Ureter (tissue), 1 donor: Measurements from ENCODE around the gene SYNGR3. TPM values are rescaled to one million over a fixed set of nuclear protein-coding genes. Genes with fewer than 3 reads are reported as not detected.
"Not testable (repeated sequence)": the region's sequence is repeated elsewhere in the genome, so short reads cannot be mapped to it uniquely, and the experiment has no call there.

Experiments used
- DNase-seq: peaks from one replicate; pipeline ENCODE4 v3.0.0-alpha.2; 2020; ENCODE audit warnings: low spot score
- total RNA-seq: library from RNA; stranded (reverse); gene quantifications from one replicate; pipeline ENCODE4 v1.2.4, GENCODE V29; 2023
- donor health status: DM: yes; HTN: yes; CAD: no.

SYNGR3 gene
- total RNA-seq, 1 donor from 2014 or later, result 0.86 TPM

GRCh38 chr16:2008009-2008526, 18.3 kb downstream of the SYNGR3 start:
- DNase-seq, result no peak

DNA sequence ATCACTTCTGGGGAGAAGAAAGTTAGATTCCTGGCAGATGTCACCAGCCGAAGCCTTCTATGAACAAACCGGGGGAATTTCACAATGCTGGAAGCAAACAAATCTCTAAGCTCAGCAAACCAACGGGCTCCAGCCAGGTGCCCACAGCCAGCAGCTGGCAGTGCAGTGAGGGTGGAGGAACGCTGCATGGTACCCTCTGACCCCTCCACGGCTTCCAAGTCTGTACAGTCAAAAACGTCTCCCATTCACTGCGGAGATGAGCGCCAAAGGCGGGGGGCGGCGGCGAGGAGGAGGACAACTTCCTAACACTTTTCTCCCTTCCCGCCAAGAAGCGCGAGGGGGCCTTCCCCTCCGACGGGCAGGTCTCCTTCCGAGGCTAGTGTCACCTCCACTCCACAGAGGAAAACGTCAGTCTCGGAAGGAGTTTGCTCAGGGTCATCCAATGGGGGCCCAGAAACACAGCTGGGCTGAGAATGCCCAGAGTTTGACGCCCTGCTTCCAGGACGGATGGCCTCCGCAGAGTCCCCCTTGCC, 18.9 kb downstream of the SYNGR3 start:
- DNase-seq, result no peak

DNA sequence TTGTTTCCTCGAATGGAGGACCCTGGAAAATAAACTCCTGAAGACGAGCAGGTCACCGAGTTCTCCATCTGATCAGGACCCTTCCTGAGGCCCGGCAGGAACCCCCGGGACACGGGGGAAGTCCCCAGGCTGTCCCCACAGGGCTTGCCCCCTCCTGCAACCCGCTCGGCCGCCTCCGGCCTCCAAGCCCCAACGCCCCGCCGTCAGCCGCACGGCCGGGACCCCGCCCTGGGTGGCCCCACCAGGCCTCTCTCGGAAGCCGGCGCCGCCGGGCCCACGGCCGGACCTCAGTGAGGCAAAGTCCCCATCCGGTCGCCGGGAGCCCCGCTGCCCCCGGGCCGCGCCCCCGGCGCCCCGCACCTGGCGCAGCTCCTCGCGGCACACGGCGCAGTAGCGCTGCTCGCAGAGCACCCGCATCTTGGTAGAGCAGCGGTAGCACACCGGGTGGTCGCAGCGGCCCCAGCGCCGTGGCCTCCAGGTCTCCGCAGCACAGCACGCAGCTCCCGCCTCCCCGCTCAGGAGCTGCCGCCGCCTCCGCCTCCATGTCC, 19.5 kb downstream of the SYNGR3 start:
- DNase-seq, result no peak

DNA sequence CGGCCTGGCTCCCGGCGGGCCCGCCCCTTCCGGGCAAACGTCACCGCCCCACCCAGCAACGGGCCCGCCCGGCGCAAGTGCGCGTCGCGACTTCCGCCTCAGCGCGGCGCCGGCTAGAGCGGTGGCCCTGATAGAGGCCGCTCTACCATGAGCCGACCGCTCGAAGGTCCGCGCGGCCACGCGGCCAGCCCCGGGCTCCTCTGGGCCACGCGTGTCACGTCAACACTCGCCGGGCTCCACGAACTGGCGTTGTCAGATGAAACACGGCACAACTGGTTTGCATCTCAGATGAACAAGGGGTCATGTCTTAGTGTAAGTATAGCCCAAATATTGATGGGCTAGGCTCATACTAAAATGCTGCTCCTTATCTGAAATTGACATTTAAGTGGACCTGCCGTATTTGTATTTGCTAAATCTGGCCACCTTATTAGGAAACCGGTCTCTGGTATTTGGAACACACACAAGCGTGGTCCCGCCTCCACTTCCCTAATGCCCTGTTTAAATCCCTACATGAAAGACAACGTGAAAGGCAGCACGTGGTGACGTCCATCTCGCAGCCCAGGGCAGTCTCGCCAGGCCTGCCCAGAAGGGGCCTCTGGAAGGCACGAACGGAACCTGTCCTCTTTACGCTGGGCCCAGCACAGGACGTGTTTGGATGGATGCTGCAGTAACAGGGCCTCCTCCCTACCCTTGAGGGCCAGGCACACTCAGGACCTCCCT, 20.2 kb downstream of the SYNGR3 start, which contains the start of gene ZNF598:
TSS of gene ZNF598 (minus strand) at position 31 of the 720 bp plus-strand sequence.
- DNase-seq, result peak; percentile 74

DNA sequence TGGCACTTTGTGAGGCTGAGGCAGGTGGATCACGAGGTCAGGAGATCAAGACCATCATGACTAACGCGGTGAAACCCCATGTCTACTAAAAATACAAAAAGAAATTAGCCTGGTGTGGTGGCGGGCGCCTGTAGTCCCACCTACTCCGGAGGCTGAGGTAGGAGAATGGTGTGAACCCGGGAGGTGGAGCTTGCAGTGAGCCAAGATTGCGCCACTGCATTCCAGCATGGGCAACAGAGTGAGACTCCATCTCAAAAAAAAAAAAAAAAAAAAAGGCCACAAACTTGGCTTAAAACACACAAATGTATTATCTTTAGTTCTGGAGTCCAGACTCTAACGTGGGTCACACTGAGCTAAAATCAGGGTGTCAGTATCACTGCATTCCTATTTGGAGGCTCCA, 22.0 kb downstream of the SYNGR3 start:
- DNase-seq, result not testable (repeated sequence)

- DNase-seq, result no peak
Observed at GRCh38 chr16:2013527-2013926, 23.8 kb downstream of the SYNGR3 start.

DNA sequence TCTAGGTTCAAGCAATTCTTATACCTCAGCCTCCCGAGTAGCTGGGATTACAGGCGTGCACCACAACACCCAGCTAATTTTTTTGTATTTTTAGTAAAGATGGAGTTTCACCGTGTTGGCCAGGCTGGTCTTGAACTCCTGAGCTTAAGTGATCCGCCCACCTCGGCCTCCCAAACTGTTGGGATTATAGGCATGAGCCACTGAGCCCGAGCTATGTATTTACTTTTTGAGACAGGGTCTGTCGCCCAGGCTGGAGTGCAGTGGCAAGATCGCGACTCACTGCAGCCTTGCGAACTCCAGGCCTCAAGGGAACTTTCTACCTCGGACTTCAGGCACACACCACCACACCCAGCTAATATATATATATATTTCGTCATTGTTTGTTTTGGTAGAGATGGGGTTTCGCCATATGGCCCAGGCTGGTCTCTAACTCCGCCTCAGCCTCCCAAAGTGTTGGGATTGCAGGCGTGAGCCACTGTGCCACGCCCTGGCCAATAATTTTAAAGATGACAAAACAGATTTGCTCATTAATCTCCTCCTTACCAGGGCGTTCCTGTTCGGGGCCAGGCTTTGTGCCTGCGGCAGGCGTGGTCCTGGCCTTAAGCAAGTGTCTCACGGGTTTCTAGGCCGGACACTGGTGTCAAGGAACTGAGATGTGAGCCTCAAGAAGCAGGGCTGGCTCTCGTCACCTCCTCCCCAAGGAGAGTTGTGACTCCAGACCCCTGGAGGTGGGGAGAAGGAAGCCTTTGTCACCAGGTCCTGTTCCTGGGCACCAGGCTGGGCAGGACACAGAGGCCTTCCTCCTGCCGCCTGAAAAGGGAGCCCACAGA, 25.6 kb downstream of the SYNGR3 start:
- no peak for DNase-seq

DNA sequence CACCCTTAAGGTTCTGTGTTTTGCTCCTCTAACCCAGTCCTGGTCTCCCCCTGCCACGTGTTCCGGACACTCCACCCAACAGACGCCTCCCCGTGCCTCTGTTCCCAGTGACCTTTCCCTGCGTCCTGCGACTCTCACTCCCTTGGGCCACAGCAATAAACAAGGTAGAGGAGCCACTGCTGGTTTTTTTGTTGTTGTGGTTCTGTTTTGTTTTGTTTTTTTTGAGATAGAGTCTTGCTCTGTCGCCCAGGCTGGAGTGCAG, 26.1 kb downstream of the SYNGR3 start:
- DNase-seq, result no peak

GRCh38 chr16:2016407-2016922, 26.7 kb downstream of the SYNGR3 start:
- DNase-seq, result no peak

DNA sequence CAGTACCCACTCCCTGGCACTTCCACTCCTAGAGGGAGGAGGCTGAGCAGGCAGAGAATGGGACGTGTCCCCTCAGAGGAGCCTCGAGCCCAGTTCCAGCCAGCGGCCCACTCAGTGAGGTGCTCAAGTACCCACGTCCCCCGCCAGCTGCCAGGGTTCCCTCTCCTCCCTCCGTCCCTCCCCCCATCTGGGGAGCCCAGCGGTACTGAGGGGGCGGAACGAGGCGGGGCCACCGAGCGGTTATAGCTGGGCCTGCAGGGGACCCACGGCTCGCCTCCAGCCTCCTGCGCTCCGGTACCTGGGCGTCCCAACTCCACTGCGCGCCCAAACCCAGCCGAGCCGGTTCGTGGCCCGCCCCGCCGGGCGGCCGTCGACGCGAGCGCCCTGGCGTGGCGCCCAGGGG, 29.7 kb downstream of the SYNGR3 start, which contains the start of gene NPW:
TSS of gene NPW (plus strand) at position 268 of the 403 bp plus-strand sequence.
- no peak for DNase-seq

DNA sequence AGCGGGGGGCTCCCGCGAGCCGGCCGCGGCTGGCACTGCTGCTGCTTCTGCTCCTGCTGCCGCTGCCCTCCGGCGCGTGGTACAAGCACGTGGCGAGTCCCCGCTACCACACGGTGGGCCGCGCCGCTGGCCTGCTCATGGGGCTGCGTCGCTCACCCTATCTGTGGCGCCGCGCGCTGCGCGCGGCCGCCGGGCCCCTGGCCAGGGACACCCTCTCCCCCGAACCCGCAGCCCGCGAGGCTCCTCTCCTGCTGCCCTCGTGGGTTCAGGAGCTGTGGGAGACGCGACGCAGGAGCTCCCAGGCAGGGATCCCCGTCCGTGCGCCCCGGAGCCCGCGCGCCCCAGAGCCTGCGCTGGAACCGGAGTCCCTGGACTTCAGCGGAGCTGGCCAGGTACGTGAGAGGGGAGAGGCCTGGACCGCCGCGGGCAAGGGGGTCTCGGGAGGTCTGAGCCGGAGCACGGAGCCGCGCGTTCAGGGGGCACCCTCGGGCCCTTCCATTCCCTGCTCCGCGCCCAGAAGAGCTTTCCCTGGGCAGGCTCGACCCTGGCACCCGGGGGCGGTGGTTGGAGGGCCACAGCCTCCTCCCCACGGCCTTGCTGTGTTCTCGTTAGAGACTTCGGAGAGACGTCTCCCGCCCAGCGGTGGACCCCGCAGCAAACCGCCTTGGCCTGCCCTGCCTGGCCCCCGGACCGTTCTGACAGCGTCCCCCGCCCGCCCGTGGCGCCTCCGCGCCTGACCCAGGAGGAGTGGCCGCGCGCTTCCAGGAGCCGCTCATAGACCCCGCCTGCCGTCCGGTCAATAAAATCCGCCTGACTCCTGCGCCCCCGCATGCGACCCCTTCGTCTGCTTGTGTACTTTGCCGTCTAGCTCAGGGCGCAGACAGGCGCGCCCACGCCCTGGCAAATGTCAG, 30.4 kb downstream of the SYNGR3 start:
- no peak for DNase-seq

DNA sequence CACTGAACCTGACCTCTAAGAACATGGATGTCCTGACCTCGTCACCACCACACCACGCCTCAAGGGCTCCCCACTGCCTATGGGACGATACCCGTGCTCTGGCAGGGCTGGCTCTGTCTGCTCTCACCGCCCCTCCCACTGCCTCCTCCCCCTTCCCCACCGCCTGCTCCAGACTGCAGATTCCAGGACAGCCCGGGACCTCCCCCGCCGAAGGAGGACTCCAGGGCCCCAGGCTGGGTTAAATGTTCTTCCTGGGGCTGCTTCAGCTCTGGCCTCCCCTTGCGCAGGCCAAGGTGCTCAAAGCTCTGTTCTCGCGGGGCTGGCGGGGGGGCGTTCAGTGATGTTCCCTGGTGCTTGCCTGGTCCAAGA, 32.9 kb downstream of the SYNGR3 start:
- DNase-seq, result no peak

GRCh38 chr16:2023092-2024031, 33.6 kb downstream of the SYNGR3 start:
- peak; percentile 96 for DNase-seq

DNA sequence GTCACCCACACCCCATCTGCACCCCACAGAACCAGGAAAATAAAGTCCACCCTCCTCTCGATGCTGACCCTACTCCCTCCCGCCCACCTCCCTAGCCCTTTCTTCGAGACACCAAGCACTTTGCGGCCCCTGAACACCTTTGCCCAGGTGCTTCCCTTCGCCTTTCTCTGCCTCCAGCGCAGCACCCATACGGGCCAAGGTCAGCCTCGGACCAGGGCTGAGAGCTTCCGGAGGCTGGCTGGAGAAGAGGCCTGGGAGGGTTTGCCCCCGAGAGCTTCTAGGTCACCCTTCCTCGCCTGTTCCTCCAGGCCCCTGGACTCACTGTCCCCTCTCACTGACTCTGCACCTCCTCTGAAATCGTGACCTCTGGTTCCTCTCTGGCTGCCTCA, 34.3 kb downstream of the SYNGR3 start:
- DNase-seq, result no peak

- no peak for DNase-seq
Observed at GRCh38 chr16:2025251-2025650, 35.5 kb downstream of the SYNGR3 start.

DNA sequence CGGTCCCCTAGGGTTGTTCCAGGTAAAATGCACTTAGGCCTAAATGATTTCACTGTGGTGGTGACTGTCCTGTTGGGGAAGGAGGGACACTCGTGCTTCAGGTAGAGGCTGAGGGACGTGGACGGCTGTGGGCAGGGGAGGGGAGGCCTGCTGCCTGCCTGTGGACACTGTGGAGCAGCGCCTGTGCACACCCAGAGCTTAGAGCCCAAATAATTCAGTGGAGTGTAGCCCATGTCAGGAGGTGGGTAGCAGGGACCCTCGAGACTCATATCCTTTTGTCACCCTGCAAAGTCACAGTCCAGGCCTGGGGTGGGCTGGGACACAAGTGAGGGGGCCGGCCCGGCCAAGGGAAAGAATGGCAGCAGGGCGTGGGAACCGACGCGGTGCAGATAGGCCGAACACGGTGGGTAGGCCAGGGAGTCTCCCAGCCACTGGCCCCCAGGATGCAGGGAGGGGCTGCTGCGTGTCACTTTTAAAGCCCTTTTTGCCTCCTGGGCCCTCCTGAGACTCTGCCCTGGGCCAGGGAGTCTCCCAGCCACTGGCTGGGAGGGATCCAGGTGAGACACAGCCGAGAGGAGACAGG, 36.2 kb downstream of the SYNGR3 start:
- DNase-seq, result no peak

- DNase-seq, result no peak
Observed at GRCh38 chr16:2026461-2027023, 36.8 kb downstream of the SYNGR3 start, which contains the start of gene NHERF2. Gene NHERF2 (plus strand): TSS chr16:2026902. CDS start chr16:2027006, 104 bp downstream.

DNA sequence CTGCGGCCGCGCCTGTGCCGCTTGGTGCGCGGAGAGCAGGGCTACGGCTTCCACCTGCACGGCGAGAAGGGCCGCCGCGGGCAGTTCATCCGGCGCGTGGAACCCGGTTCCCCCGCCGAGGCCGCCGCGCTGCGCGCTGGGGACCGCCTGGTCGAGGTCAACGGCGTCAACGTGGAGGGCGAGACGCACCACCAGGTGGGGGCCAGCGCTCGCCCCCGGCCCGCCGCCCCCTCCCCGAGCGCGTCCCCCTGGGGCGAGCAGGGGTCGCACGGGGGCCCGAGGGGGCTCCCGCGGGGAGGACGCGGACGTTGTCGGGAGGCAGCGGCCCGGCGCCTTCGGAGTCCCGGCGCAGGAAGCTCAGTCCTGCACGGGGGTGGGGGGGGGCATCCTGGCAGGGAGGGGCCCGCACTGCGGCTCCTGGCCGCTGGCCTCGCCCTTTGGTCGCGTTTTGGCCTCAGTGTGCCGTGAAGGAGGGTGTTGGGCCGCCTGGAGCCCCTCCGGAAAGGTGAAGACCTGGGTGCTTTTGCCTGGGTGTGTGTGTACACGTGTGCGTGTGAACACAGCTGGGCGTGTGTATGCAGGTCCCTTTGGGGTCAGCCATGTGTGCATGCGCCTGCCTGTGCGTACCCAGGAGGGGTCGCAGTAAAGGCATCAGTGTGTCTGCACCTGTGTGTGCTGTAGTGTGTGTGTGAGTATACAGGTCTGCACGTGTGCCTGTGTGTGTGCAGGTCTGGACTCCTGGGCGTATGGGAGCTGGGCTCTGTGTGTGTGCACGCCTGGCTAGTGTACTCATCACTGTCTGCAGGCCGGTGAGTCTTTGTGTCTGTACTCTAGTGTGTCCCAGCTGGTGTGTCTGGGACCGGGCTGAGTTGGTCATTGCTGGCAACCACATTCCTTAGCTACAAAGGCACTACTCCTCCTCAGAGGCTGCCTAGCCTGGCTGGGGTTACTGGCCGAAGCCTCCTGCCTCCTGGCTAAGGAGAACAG, 37.5 kb downstream of the SYNGR3 start:
- no peak for DNase-seq
